ENCODE data around the gene PICALM. TPM values are rescaled to one million over a fixed set of nuclear protein-coding genes. Genes with fewer than 3 reads are reported as not detected.

The PICALM gene
- total and polyA plus RNA-seq, 2 donors (not counting 3 experiments of a cell fraction or from before 2014, with no cell fraction given), result 181 to 202 TPM

DNA sequence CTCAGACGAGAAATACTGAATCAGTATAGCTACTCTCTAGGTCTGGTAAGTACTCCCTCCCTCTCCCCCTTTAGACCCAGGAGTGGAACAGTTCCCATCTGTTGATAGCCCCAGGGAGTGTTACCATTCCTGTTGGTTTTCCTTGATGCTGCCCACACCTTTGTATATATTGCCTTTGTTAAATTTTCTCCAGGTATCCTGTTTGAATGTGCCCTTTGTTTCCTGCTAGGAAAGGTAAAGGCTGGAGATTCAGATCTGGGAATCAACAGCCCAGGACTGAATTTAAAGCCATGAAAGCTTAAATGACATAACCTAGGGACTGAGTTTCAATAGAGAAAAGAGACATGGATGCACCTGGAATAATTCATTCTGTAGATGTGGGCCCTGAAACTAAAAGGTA, 145.4 kb downstream of the PICALM start:
- H2AFZ ChIP-seq (ENCODE audit: low read depth, low read length), result no peak overlapping the region
- no peak overlapping the region for H3K27ac ChIP-seq (ENCODE audit: insufficient read depth, low read depth, low read length)
- CTCF ChIA-PET, result interaction anchor here (0.6 kb wide), 1 partner anchor 42 kb away, joined by 3 read pairs; no protein-coding TSS in a partner anchor
- H4K20me1 ChIP-seq (replicated peaks; ENCODE audit: control insufficient read depth, extremely low read depth, insufficient read depth, low read length), result no peaks in the 10 kb centered on the region
- no TSS peak for BruUV-seq (replicated peaks)
- no peaks in the 10 kb centered on the region for H3K79me2 ChIP-seq (ENCODE audit: control insufficient read depth, insufficient read depth, low read length)
- no peak overlapping the region for H3K4me2 ChIP-seq (ENCODE audit: insufficient read depth, low read length)
- H3K36me3 ChIP-seq (ENCODE audit: control insufficient read depth in 2 of 2, extremely low read depth in 1 of 2, insufficient read depth in 2 of 2, low read length in 2 of 2), result no peaks in the 10 kb centered on the region
- FAIRE-seq (no peak), DNase-seq (ENCODE audit: low read depth, low spot score) (no peak)
- dilution Hi-C loops (cut with MboI; ENCODE audit: extremely low pct_ligation_motif_present, low sequenced_read_pairs), result no loop called here
- no peaks in the 10 kb centered on the region for H3K4me1 ChIP-seq (ENCODE audit: control insufficient read depth, extremely low read depth, insufficient read depth, low read length)
- intact Hi-C loops (cut with micrococcal nuclease), result no loop called here
- no peak overlapping the region for H3K9ac ChIP-seq (replicated peaks; ENCODE audit: extremely low read depth, insufficient read depth, low read length)
- H3K9me3 ChIP-seq (replicated peaks; ENCODE audit: control insufficient read depth, insufficient read depth, low read length), result no peaks in the 10 kb centered on the region
- H3K4me3 ChIP-seq (replicated peaks in 1 of 3; ENCODE audit: insufficient read depth in 1 of 3, low read depth in 1 of 3, low read length in 3 of 3), result no peak overlapping the region
- H3K27me3 ChIP-seq (ENCODE audit: control insufficient read depth in 2 of 2, insufficient read depth in 2 of 2, low read length in 2 of 2), result peaks cover 13 to 20% of the 10 kb centered on the region in 2 experiments
- H3K9me1 ChIP-seq (replicated peaks; ENCODE audit: control insufficient read depth, extremely low read depth, insufficient read depth, low read length), result no peaks in the 10 kb centered on the region
- no peak for TF ChIP-seq MYC (IDR thresholded peaks at IDR 0.05; ENCODE audit: low read depth, low read length)
- POLR2A ChIA-PET, result no interaction called here

- dilution Hi-C loops (cut with MboI; ENCODE audit: extremely low pct_ligation_motif_present, low sequenced_read_pairs), result no loop called here
- no TSS peak for BruUV-seq (replicated peaks)
- no peaks in the 10 kb centered on the region for H3K36me3 ChIP-seq (ENCODE audit: control insufficient read depth in 2 of 2, extremely low read depth in 1 of 2, insufficient read depth in 2 of 2, low read length in 2 of 2)
- no peak for FAIRE-seq
- no peaks in the 10 kb centered on the region for H4K20me1 ChIP-seq (replicated peaks; ENCODE audit: control insufficient read depth, extremely low read depth, insufficient read depth, low read length)
- TF ChIP-seq EZH2 (IDR thresholded peaks at IDR 0.05; ENCODE audit: borderline replicate concordance, low read depth, low read length, severe bottlenecking) (no peak), POLR2A (IDR thresholded peaks at IDR 0.05; ENCODE audit: low read depth, low read length) (no peak), CTCF (IDR thresholded peaks at IDR 0.05; ENCODE audit: extremely low read depth in 1 of 2, insufficient read depth in 1 of 2, low read depth in 1 of 2, low read length in 2 of 2) (no peak), GATA2 (IDR thresholded peaks at IDR 0.05; ENCODE audit: insufficient read depth, insufficient read length, low read depth, low read length) (no peak), MYC (IDR thresholded peaks at IDR 0.05; ENCODE audit: low read depth, low read length) (no peak), POLR2AphosphoS5 (IDR thresholded peaks at IDR 0.05; ENCODE audit: insufficient read depth, low read depth, low read length) (no peak), JUN (IDR thresholded peaks at IDR 0.05; ENCODE audit: borderline replicate concordance, insufficient read depth, insufficient read length, low read depth) (no peak), FOS (IDR thresholded peaks at IDR 0.05; ENCODE audit: borderline replicate concordance, insufficient read depth, low read length) (no peak)
- TF ChIP-seq, protein P1, sequence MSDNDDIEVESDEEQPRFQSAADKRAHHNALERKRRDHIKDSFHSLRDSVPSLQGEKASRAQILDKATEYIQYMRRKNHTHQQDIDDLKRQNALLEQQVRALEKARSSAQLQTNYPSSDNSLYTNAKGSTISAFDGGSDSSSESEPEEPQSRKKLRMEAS (IDR thresholded peaks at IDR 0.05; ENCODE audit: insufficient read depth, insufficient read length), result no peak
- no peak overlapping the region for H3K4me2 ChIP-seq (ENCODE audit: insufficient read depth, low read length)
- no peaks in the 10 kb centered on the region for H3K9me3 ChIP-seq (replicated peaks; ENCODE audit: control insufficient read depth, insufficient read depth, low read length)
- H3K27ac ChIP-seq (ENCODE audit: insufficient read depth, low read depth, low read length), result no peak overlapping the region
- DNase-seq (ENCODE audit: low read depth, low spot score), result no peak
- intact Hi-C loops (cut with micrococcal nuclease), result no loop called here
- ChIA-PET POLR2A (no interaction called here), CTCF (no interaction called here)
- no peak overlapping the region for H3K4me3 ChIP-seq (replicated peaks in 1 of 3; ENCODE audit: insufficient read depth in 1 of 3, low read depth in 1 of 3, low read length in 3 of 3)
- no peaks in the 10 kb centered on the region for H3K79me2 ChIP-seq (ENCODE audit: control insufficient read depth, insufficient read depth, low read length)
- H2AFZ ChIP-seq (ENCODE audit: low read depth, low read length), result no peak overlapping the region
- H3K27me3 ChIP-seq (ENCODE audit: control insufficient read depth in 2 of 2, insufficient read depth in 2 of 2, low read length in 2 of 2), result peaks cover 22 to 23% of the 10 kb centered on the region in 2 experiments
- H3K9me1 ChIP-seq (replicated peaks; ENCODE audit: control insufficient read depth, extremely low read depth, insufficient read depth, low read length), result no peaks in the 10 kb centered on the region
- H3K9ac ChIP-seq (replicated peaks; ENCODE audit: extremely low read depth, insufficient read depth, low read length), result no peak overlapping the region
- H3K4me1 ChIP-seq (ENCODE audit: control insufficient read depth, extremely low read depth, insufficient read depth, low read length), result no peaks in the 10 kb centered on the region
These were observed 146.5 kb downstream of the PICALM start for GRCh38 chr11:85922367-85922766.

Data from endothelial cell of umbilical vein (primary cell).